ENCODE data around the gene SLAMF1. TPM values are rescaled to one million over a fixed set of nuclear protein-coding genes. Genes with fewer than 3 reads are reported as not detected.

SLAMF1 gene
- polyA plus RNA-seq, 3 donors = 0.13 to 0.65 TPM; not detected in 1

DNA sequence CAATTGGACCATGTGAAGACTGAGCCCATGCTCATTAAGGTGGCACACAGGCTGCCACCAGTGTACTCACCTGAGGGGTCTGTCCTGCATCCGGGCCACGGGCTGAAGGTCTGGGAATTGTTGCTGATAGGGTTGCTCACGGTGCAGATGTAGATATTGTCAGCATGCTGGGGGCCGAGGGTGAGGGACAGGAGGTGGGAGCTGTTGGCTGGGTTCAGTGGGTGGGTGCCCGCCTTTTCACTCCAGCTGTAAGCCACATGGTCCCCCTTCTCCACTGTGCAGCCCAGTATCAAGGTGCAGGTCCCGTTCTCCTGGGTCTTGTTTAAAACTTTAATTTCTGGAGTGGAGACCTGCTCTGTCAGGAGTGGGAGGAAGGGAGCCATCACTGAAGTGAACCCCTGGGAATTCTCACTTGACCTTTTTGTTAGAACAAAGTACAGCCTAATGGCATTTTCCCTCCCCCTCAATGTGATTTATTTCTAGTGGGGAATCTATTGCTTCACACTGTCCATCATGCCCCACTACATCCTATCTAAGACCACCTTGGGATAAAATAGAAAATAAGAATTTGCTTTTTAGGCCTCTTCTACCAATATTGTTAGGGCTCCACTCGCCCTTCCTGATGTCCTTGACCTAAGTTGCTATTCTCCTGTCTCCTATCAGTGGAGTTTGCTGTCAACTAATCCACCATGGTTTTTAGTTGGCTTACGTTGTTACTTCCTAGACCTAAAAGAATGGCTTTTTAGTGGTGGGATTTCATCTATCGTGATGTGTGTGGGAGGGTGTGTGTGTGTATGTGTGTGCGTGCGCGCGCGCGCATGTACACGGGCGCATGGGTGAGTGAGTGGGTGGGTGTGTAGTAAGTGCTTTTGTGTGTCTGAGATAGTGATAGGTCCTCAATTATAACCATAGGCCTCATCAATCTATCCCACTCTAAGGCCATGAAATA, 12.0 kb downstream of the SLAMF1 start:
- peaks cover 1 to 2% (median 2%) of the 10 kb centered on the region in 3 donors for H3K27me3 Mint-ChIP-seq (ENCODE audit: low read depth in 3 of 3)
- Histone ChIP-seq H2AFZ (ENCODE audit: insufficient read depth, low read depth, low read length, poor library complexity, severe bottlenecking) (no peak overlapping the region), H3K4me2 (replicated peaks; ENCODE audit: extremely low read depth, low read length, poor library complexity, severe bottlenecking) (no peak overlapping the region), H3K79me2 (ENCODE audit: insufficient read depth, low read length) (no peaks in the 10 kb centered on the region), H3K36me3 (replicated peaks in 1 of 2; ENCODE audit: control insufficient read depth in 1 of 2, insufficient read depth in 2 of 2, low read length in 2 of 2) (no peaks in the 10 kb centered on the region), H4K20me1 (ENCODE audit: insufficient read depth, low read length) (no peaks in the 10 kb centered on the region), H3K9ac (ENCODE audit: insufficient read depth, low read length, poor library complexity, severe bottlenecking) (no peak overlapping the region), H3K9me3 (replicated peaks in 1 of 2; ENCODE audit: control insufficient read depth in 1 of 2, insufficient read depth in 1 of 2, low read length in 2 of 2) (no peaks in the 10 kb centered on the region), H3K27ac (ENCODE audit: low read depth in 1 of 2, low read length in 2 of 2) (no peak overlapping the region), H3K4me1 (ENCODE audit: control insufficient read depth in 1 of 2, insufficient read depth in 2 of 2, low read length in 2 of 2) (peaks cover 16 to 17% of the 10 kb centered on the region in 2 donors), H3K4me3 (replicated peaks in 1 of 3; ENCODE audit: low read depth in 2 of 3, low read length in 3 of 3) (no peak overlapping the region), H3K27me3 (ENCODE audit: control insufficient read depth in 2 of 2, insufficient read depth in 2 of 2, low read length in 2 of 2) (no peaks in the 10 kb centered on the region)
- peaks cover 4 to 12% of the 10 kb centered on the region in 2 donors for H3K36me3 Mint-ChIP-seq
- DNase-seq = no peak
- TF ChIP-seq, protein P1, sequence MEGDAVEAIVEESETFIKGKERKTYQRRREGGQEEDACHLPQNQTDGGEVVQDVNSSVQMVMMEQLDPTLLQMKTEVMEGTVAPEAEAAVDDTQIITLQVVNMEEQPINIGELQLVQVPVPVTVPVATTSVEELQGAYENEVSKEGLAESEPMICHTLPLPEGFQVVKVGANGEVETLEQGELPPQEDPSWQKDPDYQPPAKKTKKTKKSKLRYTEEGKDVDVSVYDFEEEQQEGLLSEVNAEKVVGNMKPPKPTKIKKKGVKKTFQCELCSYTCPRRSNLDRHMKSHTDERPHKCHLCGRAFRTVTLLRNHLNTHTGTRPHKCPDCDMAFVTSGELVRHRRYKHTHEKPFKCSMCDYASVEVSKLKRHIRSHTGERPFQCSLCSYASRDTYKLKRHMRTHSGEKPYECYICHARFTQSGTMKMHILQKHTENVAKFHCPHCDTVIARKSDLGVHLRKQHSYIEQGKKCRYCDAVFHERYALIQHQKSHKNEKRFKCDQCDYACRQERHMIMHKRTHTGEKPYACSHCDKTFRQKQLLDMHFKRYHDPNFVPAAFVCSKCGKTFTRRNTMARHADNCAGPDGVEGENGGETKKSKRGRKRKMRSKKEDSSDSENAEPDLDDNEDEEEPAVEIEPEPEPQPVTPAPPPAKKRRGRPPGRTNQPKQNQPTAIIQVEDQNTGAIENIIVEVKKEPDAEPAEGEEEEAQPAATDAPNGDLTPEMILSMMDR (IDR thresholded peaks at IDR 0.05) = no peak
- intact Hi-C loops (cut with micrococcal nuclease) = no loop called here
- H3K9me3 Mint-ChIP-seq = peaks cover 0 to 2% (median 0%) of the 10 kb centered on the region in 7 donors
- peaks cover 38% of the 10 kb centered on the region for H3K4me1 Mint-ChIP-seq
- 100% methylated on average over 2 of the region's 17 CpGs for WGBS (ENCODE audit: insufficient coverage)
- H3K4me3 Mint-ChIP-seq = no peak overlapping the region
- H3K27ac Mint-ChIP-seq = no peak overlapping the region

DNA sequence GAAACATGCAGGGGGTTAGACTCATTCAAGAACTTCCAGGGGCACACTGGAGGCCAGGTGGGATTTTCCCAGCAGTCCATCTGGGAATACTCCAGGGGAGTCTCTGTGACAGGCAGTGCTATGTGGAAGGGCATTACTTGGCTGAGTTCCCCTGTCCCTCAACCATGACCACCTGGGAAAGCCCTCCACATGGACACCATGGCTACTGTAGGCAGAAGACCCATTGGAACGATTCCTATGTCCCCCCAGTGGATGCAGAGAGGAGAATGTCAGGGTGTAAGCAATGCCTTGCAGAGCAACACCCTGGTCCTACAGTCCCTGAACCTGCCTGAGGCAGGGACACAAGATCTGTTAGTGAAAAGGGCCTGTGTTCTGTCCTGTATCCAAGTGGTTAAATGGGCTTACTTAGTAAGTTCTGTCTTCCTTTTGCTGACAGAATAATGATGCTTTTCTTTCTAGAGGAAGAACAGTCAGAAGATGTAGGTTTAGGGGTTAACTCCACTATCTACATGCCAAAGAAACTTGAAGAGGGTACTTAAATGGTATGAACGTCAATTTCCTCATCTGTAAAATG, 13.4 kb downstream of the SLAMF1 start:
- Mint-ChIP-seq H3K4me1 (peaks cover 45% of the 10 kb centered on the region), H3K4me3 (no peak overlapping the region), H3K36me3 (peaks cover 4 to 9% of the 10 kb centered on the region in 2 donors), H3K27me3 (ENCODE audit: low read depth in 3 of 3) (peaks cover 0 to 2% (median 1%) of the 10 kb centered on the region in 3 donors), H3K27ac (no peak overlapping the region), H3K9me3 (peaks cover 0 to 2% (median 0%) of the 10 kb centered on the region in 7 donors)
- no peak for DNase-seq
- Histone ChIP-seq H3K36me3 (replicated peaks in 1 of 2; ENCODE audit: control insufficient read depth in 1 of 2, insufficient read depth in 2 of 2, low read length in 2 of 2) (no peaks in the 10 kb centered on the region), H4K20me1 (ENCODE audit: insufficient read depth, low read length) (no peaks in the 10 kb centered on the region), H2AFZ (ENCODE audit: insufficient read depth, low read depth, low read length, poor library complexity, severe bottlenecking) (no peak overlapping the region), H3K79me2 (ENCODE audit: insufficient read depth, low read length) (no peaks in the 10 kb centered on the region), H3K9me3 (replicated peaks in 1 of 2; ENCODE audit: control insufficient read depth in 1 of 2, insufficient read depth in 1 of 2, low read length in 2 of 2) (no peaks in the 10 kb centered on the region), H3K4me3 (replicated peaks in 1 of 3; ENCODE audit: low read depth in 2 of 3, low read length in 3 of 3) (no peak overlapping the region), H3K27me3 (ENCODE audit: control insufficient read depth in 2 of 2, insufficient read depth in 2 of 2, low read length in 2 of 2) (no peaks in the 10 kb centered on the region), H3K4me1 (ENCODE audit: control insufficient read depth in 1 of 2, insufficient read depth in 2 of 2, low read length in 2 of 2) (peaks cover 20 to 24% of the 10 kb centered on the region in 2 donors), H3K4me2 (replicated peaks; ENCODE audit: extremely low read depth, low read length, poor library complexity, severe bottlenecking) (no peak overlapping the region), H3K9ac (ENCODE audit: insufficient read depth, low read length, poor library complexity, severe bottlenecking) (no peak overlapping the region), H3K27ac (ENCODE audit: low read depth in 1 of 2, low read length in 2 of 2) (no peak overlapping the region)
- WGBS (ENCODE audit: insufficient coverage) = no CpG with 5 or more reads among the region's 2 CpGs
- TF ChIP-seq, protein P1 (IDR thresholded peaks at IDR 0.05) = no peak
- intact Hi-C loops (cut with micrococcal nuclease) = no loop called here

All from CD14-positive monocyte (primary cell).